Lung (tissue), 12 donors: ENCODE results near the gene CPNE7. TPM values are rescaled to one million over a fixed set of nuclear protein-coding genes. Genes with fewer than 3 reads are reported as not detected.

ENCODE experiments used
- ATAC-seq: fragments of 200-7000 bp; cut with Tn5 transposase; one replicate; pipeline ENCODE4 v1.9.1; 2020; ENCODE audit warnings: moderate number of reproducible peaks; ENCODE audit not compliant: insufficient read depth, low FRiP score
- DNase-seq, 3 donors: peaks; one replicate each; pipeline ENCODE4 v3.0.0-alpha.2; 2013 to 2017
- H3K27ac ChIP-seq, 2 donors: one replicate each; pipeline ENCODE4 v1.5.1; 2013; ENCODE audit warnings: mild to moderate bottlenecking in 2 of 2, moderate library complexity in 2 of 2, control low read depth in 1 of 2, inconsistent platforms in 1 of 2, low read depth in 1 of 2, low read length in 1 of 2
- H3K27me3 ChIP-seq, 3 donors: one replicate each; pipeline ENCODE4 v1.5.1; 2013; ENCODE audit warnings: low read length in 2 of 3; ENCODE audit not compliant: control insufficient read depth in 3 of 3, insufficient read depth in 3 of 3
- H3K36me3 ChIP-seq, 4 donors: one replicate each; pipeline ENCODE4 v1.5.1; 2013; ENCODE audit warnings: low read length in 4 of 4, mild to moderate bottlenecking in 1 of 4, moderate library complexity in 1 of 4; ENCODE audit not compliant: control insufficient read depth in 4 of 4, insufficient read depth in 4 of 4
- H3K4me1 ChIP-seq, 5 donors: one replicate each; pipeline ENCODE4 v1.5.1; 2013; ENCODE audit warnings: low read length in 5 of 5, mild to moderate bottlenecking in 2 of 5, moderate library complexity in 1 of 5; ENCODE audit not compliant: control insufficient read depth in 5 of 5, insufficient read depth in 5 of 5
- H3K4me3 ChIP-seq: one replicate; pipeline ENCODE4 v1.5.1; 2013; ENCODE audit warnings: mild to moderate bottlenecking, control low read depth, moderate library complexity
- H3K9ac ChIP-seq, 2 donors: one replicate each; pipeline ENCODE4 v1.5.1; 2013; ENCODE audit warnings: low read length in 2 of 2, control low read depth in 1 of 2; ENCODE audit not compliant: insufficient read depth in 1 of 2
- H3K9me3 ChIP-seq, 4 donors: one replicate each; pipeline ENCODE4 v1.5.1; 2013; ENCODE audit warnings: low read length in 3 of 4, mild to moderate bottlenecking in 1 of 4, moderate library complexity in 1 of 4; ENCODE audit not compliant: control insufficient read depth in 4 of 4, insufficient read depth in 3 of 4
- WGBS, 2 donors: extraction: QIAGEN DNeasy Blood & Tissue Kit; methylation state at CpG; one replicate each; pipeline ENCODE4 v1.1.7; 2013; 5-methylcytosine and 5-hydroxymethylcytosine counted together
- polyA plus RNA-seq, 2 donors: library from polyadenylated mRNA; stranded (reverse); fragments of 200-250 nt; gene quantifications; one replicate each; pipeline ENCODE4 v1.2.1, GENCODE V29; 2013
- total RNA-seq, 2 donors: library from RNA; depleted of rRNA in 1 of 2; stranded (reverse); fragments of >200 nt in 1 of 2; gene quantifications; one replicate each; pipeline ENCODE4 v1.2.1, GENCODE V29; 2014 to 2021
- TF ChIP-seq, protein P1 (sequence below): IDR thresholded peaks from 2 replicates; pipeline ENCODE4 v1.5.1; 2012; ENCODE audit warnings: mild to moderate bottlenecking; ENCODE audit errors: control extremely low read depth, extremely low read depth
- donor health status: control.
- donor health status: control.
- donor health status: Bipolar disorder and iron deficiency.
- donor health status: healthy.
- donor health status: DM: yes; HTN: yes; CAD: no.

The CPNE7 gene
- total and polyA plus RNA-seq, 4 donors: 0.65 to 2.2 (median 1.2) TPM

DNA sequence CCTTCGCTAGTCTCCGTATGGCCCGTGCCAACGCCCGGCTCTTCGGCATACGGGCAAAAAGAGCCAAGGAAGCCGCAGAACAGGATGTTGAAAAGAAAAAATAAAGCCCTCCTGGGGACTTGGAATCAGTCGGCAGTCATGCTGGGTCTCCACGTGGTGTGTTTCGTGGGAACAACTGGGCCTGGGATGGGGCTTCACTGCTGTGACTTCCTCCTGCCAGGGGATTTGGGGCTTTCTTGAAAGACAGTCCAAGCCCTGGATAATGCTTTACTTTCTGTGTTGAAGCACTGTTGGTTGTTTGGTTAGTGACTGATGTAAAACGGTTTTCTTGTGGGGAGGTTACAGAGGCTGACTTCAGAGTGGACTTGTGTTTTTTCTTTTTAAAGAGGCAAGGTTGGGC is 12.6 kb upstream of the CPNE7 start:
- no peak overlapping the region for H3K27ac ChIP-seq
- H3K9me3 ChIP-seq: no peaks in the 10 kb centered on the region
- DNase-seq: no peak
- H3K9ac ChIP-seq: no peak overlapping the region
- no peak overlapping the region for H3K4me3 ChIP-seq
- no peak for ATAC-seq
- TF ChIP-seq, protein P1, sequence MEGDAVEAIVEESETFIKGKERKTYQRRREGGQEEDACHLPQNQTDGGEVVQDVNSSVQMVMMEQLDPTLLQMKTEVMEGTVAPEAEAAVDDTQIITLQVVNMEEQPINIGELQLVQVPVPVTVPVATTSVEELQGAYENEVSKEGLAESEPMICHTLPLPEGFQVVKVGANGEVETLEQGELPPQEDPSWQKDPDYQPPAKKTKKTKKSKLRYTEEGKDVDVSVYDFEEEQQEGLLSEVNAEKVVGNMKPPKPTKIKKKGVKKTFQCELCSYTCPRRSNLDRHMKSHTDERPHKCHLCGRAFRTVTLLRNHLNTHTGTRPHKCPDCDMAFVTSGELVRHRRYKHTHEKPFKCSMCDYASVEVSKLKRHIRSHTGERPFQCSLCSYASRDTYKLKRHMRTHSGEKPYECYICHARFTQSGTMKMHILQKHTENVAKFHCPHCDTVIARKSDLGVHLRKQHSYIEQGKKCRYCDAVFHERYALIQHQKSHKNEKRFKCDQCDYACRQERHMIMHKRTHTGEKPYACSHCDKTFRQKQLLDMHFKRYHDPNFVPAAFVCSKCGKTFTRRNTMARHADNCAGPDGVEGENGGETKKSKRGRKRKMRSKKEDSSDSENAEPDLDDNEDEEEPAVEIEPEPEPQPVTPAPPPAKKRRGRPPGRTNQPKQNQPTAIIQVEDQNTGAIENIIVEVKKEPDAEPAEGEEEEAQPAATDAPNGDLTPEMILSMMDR: no peak
- peaks cover 3 to 36% (median 14%) of the 10 kb centered on the region in 5 donors for H3K4me1 ChIP-seq
- WGBS, 2 donors: 83 to 88% methylated on average over 10 to 12 of the region's 12 CpGs
- H3K27me3 ChIP-seq: peaks cover 0 to 2% (median 0%) of the 10 kb centered on the region in 3 donors
- H3K36me3 ChIP-seq: peaks cover 18 to 38% (median 32%) of the 10 kb centered on the region in 4 donors

DNA sequence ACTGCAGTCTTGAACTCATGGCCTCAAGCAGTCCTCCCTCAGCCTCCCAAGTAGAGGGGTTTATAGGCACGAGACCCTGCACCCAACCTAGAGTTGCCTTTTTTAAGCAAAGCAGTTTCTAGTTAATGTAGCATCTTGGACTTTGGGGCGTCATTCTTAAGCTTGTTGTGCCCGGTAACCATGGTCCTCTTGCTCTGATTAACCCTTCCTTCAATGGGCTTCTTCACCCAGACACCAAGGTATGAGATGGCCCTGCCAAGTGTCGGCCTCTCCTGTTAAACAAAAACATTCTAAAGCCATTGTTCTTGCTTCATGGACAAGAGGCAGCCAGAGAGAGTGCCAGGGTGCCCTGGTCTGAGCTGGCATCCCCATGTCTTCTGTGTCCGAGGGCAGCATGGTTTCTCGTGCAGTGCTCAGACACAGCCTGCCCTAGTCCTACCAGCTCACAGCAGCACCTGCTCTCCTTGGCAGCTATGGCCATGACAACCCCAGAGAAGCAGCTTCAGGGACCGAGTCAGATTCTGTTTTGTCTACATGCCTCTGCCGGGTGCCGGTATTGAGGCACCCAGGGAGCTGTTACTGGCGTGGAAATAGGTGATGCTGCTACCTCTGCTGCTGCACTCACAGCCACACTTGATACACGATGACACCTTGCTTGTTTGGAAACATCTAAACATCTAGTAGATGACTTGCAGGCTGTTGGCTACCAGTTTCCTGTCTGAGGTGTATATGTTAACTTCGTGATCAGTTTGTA is 11.7 kb upstream of the CPNE7 start:
- no peak overlapping the region for H3K27ac ChIP-seq
- peaks cover 3 to 36% (median 14%) of the 10 kb centered on the region in 5 donors for H3K4me1 ChIP-seq
- ATAC-seq: no peak
- H3K4me3 ChIP-seq: no peak overlapping the region
- H3K36me3 ChIP-seq: peaks cover 18 to 38% (median 32%) of the 10 kb centered on the region in 4 donors
- H3K9ac ChIP-seq: no peak overlapping the region
- TF ChIP-seq, protein P1: no peak
- WGBS, 2 donors: 69 to 85% methylated on average over 12 of the region's 12 CpGs
- no peaks in the 10 kb centered on the region for H3K9me3 ChIP-seq
- no peak for DNase-seq
- H3K27me3 ChIP-seq: peaks cover 0 to 2% (median 0%) of the 10 kb centered on the region in 3 donors

DNA sequence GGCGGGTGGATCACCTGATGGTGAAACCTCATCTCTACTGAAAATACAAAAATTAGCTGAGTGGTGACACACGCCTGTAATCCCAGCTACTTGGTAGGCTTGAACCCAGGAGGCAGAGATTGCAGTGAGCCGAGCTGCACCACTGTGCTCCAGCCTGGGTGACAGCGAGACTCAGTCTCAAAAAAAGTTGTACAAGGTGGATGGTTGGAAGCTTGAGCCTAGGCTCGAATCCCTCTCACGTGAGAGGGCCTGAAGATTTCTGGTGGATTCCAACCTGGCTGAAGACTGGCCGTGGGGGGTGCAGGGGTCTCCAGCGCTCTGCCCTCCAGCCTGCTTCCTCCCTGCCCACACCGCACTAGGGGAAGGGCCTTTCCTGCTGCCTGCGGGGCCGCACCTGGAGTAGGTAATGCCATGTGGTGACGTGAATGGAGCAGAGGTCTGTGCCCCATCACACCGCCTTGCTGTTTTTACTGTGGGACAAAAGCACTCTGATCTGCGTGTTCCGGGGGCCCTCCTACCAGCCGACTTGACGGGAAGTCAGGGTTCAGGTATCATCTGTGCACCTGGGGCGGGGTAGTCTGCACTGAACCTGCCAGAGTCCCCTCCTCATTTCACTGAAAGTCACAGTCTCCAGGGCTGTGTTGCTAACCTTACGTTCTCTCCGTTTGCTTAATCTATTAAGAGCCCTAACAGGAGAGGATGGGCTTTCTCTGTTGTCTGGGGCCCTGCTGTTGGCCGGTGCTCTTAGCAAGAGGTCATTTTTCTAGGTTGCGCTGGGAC is 10.9 kb upstream of the CPNE7 start:
- ATAC-seq (no peak), DNase-seq (no peak)
- Histone ChIP-seq H3K9me3 (no peaks in the 10 kb centered on the region), H3K27ac (no peak overlapping the region), H3K27me3 (peaks cover 0 to 5% (median 2%) of the 10 kb centered on the region in 3 donors), H3K9ac (no peak overlapping the region), H3K4me3 (no peak overlapping the region), H3K36me3 (peaks cover 18 to 38% (median 32%) of the 10 kb centered on the region in 4 donors), H3K4me1 (peaks cover 1 to 35% (median 14%) of the 10 kb centered on the region in 5 donors)
- 74 to 78% methylated on average over 21 to 22 of the region's 22 CpGs for WGBS, 2 donors
- TF ChIP-seq, protein P1: no peak
